GM12891 (cell line): ENCODE data around the gene MBLAC2.

ENCODE experiments used
- PAX5 ChIP-seq: IDR thresholded peaks from 2 replicates; pipeline ENCODE4 v1.6.1; 2011; ENCODE audit warnings: low read length, moderate library complexity, mild to moderate bottlenecking; ENCODE audit not compliant: insufficient read depth, severe bottlenecking
- POLR2A ChIP-seq: IDR thresholded peaks from 2 replicates; pipeline ENCODE4 v1.6.1; 2011; ENCODE audit warnings: low read depth, low read length, control low read depth
- POLR2AphosphoS5 ChIP-seq: IDR thresholded peaks from 2 replicates; pipeline ENCODE4 v1.6.1; 2011; ENCODE audit warnings: low read depth, low read length, control low read depth
- TAF1 ChIP-seq: IDR thresholded peaks from 2 replicates; pipeline ENCODE4 v1.6.1; 2011; ENCODE audit warnings: low read depth, low read length, control low read depth

DNA sequence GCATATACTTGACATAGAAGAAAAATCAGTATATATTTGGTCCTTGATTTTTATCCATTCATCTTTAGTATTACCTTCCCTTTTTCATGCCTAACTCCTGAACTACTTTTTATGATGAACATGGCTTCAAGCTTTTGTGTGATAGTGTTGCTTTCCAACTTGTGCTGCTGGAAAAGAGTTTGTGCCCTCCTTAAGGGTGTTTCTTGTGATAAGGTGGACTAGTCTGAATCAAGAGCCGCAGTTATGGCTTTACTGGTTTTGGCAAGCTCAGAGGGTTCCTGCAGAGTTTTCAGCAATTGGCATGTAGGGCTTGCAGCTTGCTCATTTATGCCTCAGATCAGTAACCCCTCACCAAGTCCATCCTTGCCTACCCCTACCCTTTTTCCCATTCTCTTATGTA is 20.6 kb upstream of the MBLAC2 start:
- TF ChIP-seq POLR2A: no peak
- TF ChIP-seq TAF1: no peak
- TF ChIP-seq POLR2AphosphoS5: no peak
- no peak for TF ChIP-seq PAX5
